ENCODE measurements around the gene SERINC5. TPM values are rescaled to one million over a fixed set of nuclear protein-coding genes. Genes with fewer than 3 reads are reported as not detected.

SERINC5 gene
- polyA plus RNA-seq, 1 of the 3 experiments (the other 2 are of a cell fraction), result 4.5 TPM

- H2AFZ ChIP-seq (ENCODE audit: low read depth), result no peak overlapping the region
- H3K9ac ChIP-seq, result no peak overlapping the region
- TF ChIP-seq CTCF (IDR thresholded peaks at IDR 0.05) (no peak), TCF12 (IDR thresholded peaks at IDR 0.05) (no peak), TAF1 (IDR thresholded peaks at IDR 0.05; ENCODE audit: borderline replicate concordance, low read depth, low read length) (no peak), EP300 (IDR thresholded peaks at IDR 0.05; ENCODE audit: borderline replicate concordance in 1 of 2, low read depth in 1 of 2, low read length in 1 of 2) (no peak)
- H3K79me2 ChIP-seq (ENCODE audit: insufficient read depth), result no peaks in the 10 kb centered on the region
- no peak for DNase-seq
- no peak overlapping the region for H3K4me2 ChIP-seq
- H3K27ac ChIP-seq (ENCODE audit: low read depth in 2 of 2, low read length in 1 of 2), result no peak overlapping the region
- no peaks in the 10 kb centered on the region for H3K9me3 ChIP-seq
- no peaks in the 10 kb centered on the region for H3K36me3 ChIP-seq (replicated peaks in 1 of 2; ENCODE audit: control insufficient read depth in 1 of 2, insufficient read depth in 2 of 2, low read length in 1 of 2)
- no peaks in the 10 kb centered on the region for H3K4me1 ChIP-seq (ENCODE audit: control insufficient read depth in 1 of 2, insufficient read depth in 2 of 2, low read depth in 1 of 2, low read length in 1 of 2)
- ChIA-PET CTCF (interaction anchor here (0.8 to 3.3 kb wide), 4 partner anchors 10 to 205 kb away, joined by 3 to 11 read pairs (median 5); no protein-coding TSS in a partner anchor), POLR2A (no interaction called here)
- H3K9me2 ChIP-seq, result no peaks in the 10 kb centered on the region
- no peaks in the 10 kb centered on the region for H3F3A ChIP-seq (replicated peaks; ENCODE audit: insufficient read depth)
- no peaks in the 10 kb centered on the region for H3K27me3 ChIP-seq (ENCODE audit: insufficient read depth)
- no peaks in the 10 kb centered on the region for H4K20me1 ChIP-seq (ENCODE audit: insufficient read depth)
- H3K4me3 ChIP-seq (ENCODE audit: low read depth in 2 of 2, low read length in 1 of 2), result no peak overlapping the region
Observed at GRCh38 chr5:80101993-80102392, 153.9 kb downstream of the SERINC5 start.

DNA sequence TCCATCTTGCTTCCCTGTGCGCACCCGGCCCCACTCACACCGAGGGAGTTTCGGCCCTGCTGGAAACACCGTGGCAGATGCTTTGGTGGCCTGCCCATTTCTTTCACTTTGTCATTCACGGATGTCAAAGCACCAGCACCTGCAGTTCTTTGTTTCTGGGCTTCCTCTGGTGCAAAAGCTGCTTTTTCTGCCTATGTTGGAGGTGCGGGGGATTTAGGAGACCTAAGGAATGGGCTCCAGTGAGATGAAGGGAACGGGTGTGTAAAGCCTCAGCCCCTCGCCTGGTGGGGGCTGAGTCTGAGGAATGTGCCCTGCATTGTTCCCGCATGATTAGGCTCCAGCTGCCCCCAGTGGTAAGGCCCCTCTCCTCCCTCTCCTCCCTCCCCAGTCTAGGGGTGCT lies 158.4 kb downstream of the SERINC5 start:
- H3K4me2 ChIP-seq, result no peak overlapping the region
- no peaks in the 10 kb centered on the region for H4K20me1 ChIP-seq (ENCODE audit: insufficient read depth)
- H3K9ac ChIP-seq, result no peak overlapping the region
- no peak overlapping the region for H3K27ac ChIP-seq (ENCODE audit: low read depth in 2 of 2, low read length in 1 of 2)
- H3K27me3 ChIP-seq (ENCODE audit: insufficient read depth), result no peaks in the 10 kb centered on the region
- H3K4me3 ChIP-seq (ENCODE audit: low read depth in 2 of 2, low read length in 1 of 2), result no peak overlapping the region
- no peaks in the 10 kb centered on the region for H3K36me3 ChIP-seq (replicated peaks in 1 of 2; ENCODE audit: control insufficient read depth in 1 of 2, insufficient read depth in 2 of 2, low read length in 1 of 2)
- CTCF ChIA-PET, result interaction anchor here (1.2 to 3.1 kb wide), 5 partner anchors 9 to 211 kb away, joined by 3 to 15 read pairs (median 7); no protein-coding TSS in a partner anchor
- POLR2A ChIA-PET, result no interaction called here
- 83% methylated on average over 10 of the region's 10 CpGs for WGBS (ENCODE audit: low lambda C conversion rate)
- no peaks in the 10 kb centered on the region for H3K9me3 ChIP-seq
- no peak for DNase-seq
- H3K4me1 ChIP-seq (ENCODE audit: control insufficient read depth in 1 of 2, insufficient read depth in 2 of 2, low read depth in 1 of 2, low read length in 1 of 2), result no peaks in the 10 kb centered on the region
- no peaks in the 10 kb centered on the region for H3F3A ChIP-seq (replicated peaks; ENCODE audit: insufficient read depth)
- no peak overlapping the region for H2AFZ ChIP-seq (ENCODE audit: low read depth)
- no peaks in the 10 kb centered on the region for H3K9me2 ChIP-seq
- no peak for TF ChIP-seq MXI1 (IDR thresholded peaks at IDR 0.05; ENCODE audit: low read depth, low read length)
- no peaks in the 10 kb centered on the region for H3K79me2 ChIP-seq (ENCODE audit: insufficient read depth)

- Histone ChIP-seq H4K20me1 (ENCODE audit: insufficient read depth) (no peaks in the 10 kb centered on the region), H3K27me3 (ENCODE audit: insufficient read depth) (no peaks in the 10 kb centered on the region), H2AFZ (ENCODE audit: low read depth) (no peak overlapping the region), H3K9me3 (no peaks in the 10 kb centered on the region), H3K79me2 (ENCODE audit: insufficient read depth) (no peaks in the 10 kb centered on the region), H3K9me2 (no peaks in the 10 kb centered on the region), H3K36me3 (replicated peaks in 1 of 2; ENCODE audit: control insufficient read depth in 1 of 2, insufficient read depth in 2 of 2, low read length in 1 of 2) (no peaks in the 10 kb centered on the region), H3K9ac (no peak overlapping the region), H3K27ac (ENCODE audit: low read depth in 2 of 2, low read length in 1 of 2) (no peak overlapping the region), H3K4me3 (ENCODE audit: low read depth in 2 of 2, low read length in 1 of 2) (no peak overlapping the region), H3K4me2 (no peak overlapping the region), H3F3A (replicated peaks; ENCODE audit: insufficient read depth) (peaks cover 3% of the 10 kb centered on the region), H3K4me1 (ENCODE audit: control insufficient read depth in 1 of 2, insufficient read depth in 2 of 2, low read depth in 1 of 2, low read length in 1 of 2) (no peaks in the 10 kb centered on the region)
- CTCF ChIA-PET, result interaction anchor here (1.0 to 1.7 kb wide), 2 partner anchors 11 to 111 kb away, joined by 3 to 7 read pairs; no protein-coding TSS in a partner anchor
- TF ChIP-seq RFX5 (IDR thresholded peaks at IDR 0.05; ENCODE audit: low read length), result no peak
- TF ChIP-seq FOXM1 (IDR thresholded peaks at IDR 0.05; ENCODE audit: low read depth), result no peak
- TF ChIP-seq, protein P1, sequence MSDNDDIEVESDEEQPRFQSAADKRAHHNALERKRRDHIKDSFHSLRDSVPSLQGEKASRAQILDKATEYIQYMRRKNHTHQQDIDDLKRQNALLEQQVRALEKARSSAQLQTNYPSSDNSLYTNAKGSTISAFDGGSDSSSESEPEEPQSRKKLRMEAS (IDR thresholded peaks at IDR 0.05; ENCODE audit: low read depth), result no peak
- TF ChIP-seq, protein P2, sequence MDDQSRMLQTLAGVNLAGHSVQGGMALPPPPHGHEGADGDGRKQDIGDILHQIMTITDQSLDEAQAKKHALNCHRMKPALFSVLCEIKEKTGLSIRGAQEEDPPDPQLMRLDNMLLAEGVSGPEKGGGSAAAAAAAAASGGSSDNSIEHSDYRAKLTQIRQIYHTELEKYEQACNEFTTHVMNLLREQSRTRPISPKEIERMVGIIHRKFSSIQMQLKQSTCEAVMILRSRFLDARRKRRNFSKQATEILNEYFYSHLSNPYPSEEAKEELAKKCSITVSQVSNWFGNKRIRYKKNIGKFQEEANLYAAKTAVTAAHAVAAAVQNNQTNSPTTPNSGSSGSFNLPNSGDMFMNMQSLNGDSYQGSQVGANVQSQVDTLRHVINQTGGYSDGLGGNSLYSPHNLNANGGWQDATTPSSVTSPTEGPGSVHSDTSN (IDR thresholded peaks at IDR 0.05), result no peak
- no peak for TF ChIP-seq GABPA (IDR thresholded peaks at IDR 0.05; ENCODE audit: low read depth)
- no peak for TF ChIP-seq RAD21 (IDR thresholded peaks at IDR 0.05; ENCODE audit: low read length)
- no peak for TF ChIP-seq POLR2AphosphoS5 (IDR thresholded peaks at IDR 0.05; ENCODE audit: low read depth, low read length)
- TF ChIP-seq NFIC (IDR thresholded peaks at IDR 0.05; ENCODE audit: borderline replicate concordance), result no peak
- no peak for TF ChIP-seq CTCF (IDR thresholded peaks at IDR 0.05)
- no peak for TF ChIP-seq FOXJ3 (CRISPR knock-in tag; IDR thresholded peaks at IDR 0.05)
- POLR2A ChIA-PET, result interaction anchor here (1.2 kb wide), 1 partner anchor 162 kb away, joined by 3 read pairs; no protein-coding TSS in a partner anchor
- no peak for DNase-seq
- WGBS (ENCODE audit: low lambda C conversion rate), result 83% methylated on average over 5 of the region's 5 CpGs
Observed at GRCh38 chr5:80094236-80094738, 161.6 kb downstream of the SERINC5 start.
